Coronary artery (tissue), 2 donors: ENCODE measurements around the gene CCDC158.

Experiments
- DNase-seq: peaks from one replicate; pipeline ENCODE4 v3.0.0-alpha.2; 2017; ENCODE audit warnings: low spot score
- H3K27ac ChIP-seq, 2 donors: fragments of 200-600 bp; sonication (generic); one replicate each; pipeline ENCODE4 v1.5.1; 2016 to 2019
- H3K4me3 ChIP-seq: fragments of 200-600 bp; sonication (generic); 2 replicates; pipeline ENCODE4 v1.5.1; 2016; ENCODE audit warnings: mild to moderate bottlenecking, moderate library complexity
- CTCF ChIP-seq: fragments of 200-600 bp; sonication (generic); IDR thresholded peaks from one replicate; pipeline ENCODE4 v1.5.1; 2019; ENCODE audit warnings: antibody characterized with exemption

Gene CCDC158

DNA sequence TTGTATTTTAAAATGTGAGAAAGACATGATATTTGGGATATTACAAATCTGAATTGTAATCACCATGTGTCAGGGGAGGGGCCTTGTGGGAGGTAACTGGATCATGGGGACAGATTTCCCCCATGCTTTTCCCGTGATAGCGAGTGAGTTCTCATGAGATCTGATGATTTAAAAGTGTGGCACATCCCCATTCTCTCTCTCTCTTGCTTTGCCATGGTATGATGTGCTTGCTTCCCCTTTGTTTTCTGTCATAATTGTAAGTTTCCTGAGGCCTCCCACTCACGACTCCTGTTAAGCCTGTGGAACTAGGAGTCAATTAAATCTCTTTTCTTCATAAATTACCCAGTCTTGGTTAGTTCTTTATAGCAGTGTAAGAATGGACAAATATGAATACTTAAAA is 39.0 kb downstream of the CCDC158 start:
- no peak for TF ChIP-seq CTCF
- H3K4me3 ChIP-seq: no peak overlapping the region
- DNase-seq: no peak
- H3K27ac ChIP-seq: no peak overlapping the region

DNA sequence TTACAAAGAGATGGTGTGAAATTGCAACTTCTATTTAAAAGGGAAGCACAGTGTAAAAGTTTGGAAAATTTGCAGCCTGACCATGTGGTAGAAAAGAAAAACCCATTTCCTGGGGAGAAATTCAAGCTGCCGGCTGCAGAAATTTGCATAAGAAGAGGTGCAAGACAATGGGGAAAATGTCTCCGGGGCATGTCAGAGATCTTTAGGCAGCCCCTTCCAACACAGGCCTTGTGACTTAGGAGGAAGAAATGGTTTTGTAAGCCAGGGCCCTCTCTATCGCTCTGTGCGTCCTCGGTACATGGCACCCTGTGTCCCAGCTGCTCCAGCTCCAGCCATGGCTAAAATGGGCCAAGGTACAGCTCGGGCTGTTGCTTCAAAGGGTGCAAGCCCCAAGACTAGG is 40.4 kb downstream of the CCDC158 start:
- H3K4me3 ChIP-seq: no peak overlapping the region
- DNase-seq: no peak
- no peak overlapping the region for H3K27ac ChIP-seq
- TF ChIP-seq CTCF: no peak

- no peak overlapping the region for H3K27ac ChIP-seq
- no peak overlapping the region for H3K4me3 ChIP-seq
- DNase-seq: no peak
- no peak for TF ChIP-seq CTCF
These were observed 43.0 kb downstream of the CCDC158 start for GRCh38 chr4:76377911-76378310.

GRCh38 chr4:76377481-76377901 is 43.5 kb downstream of the CCDC158 start:
- DNase-seq: no peak
- H3K27ac ChIP-seq: no peak overlapping the region
- H3K4me3 ChIP-seq: no peak overlapping the region
- TF ChIP-seq CTCF: no peak

- H3K27ac ChIP-seq: no peak overlapping the region
- TF ChIP-seq CTCF: no peak
- H3K4me3 ChIP-seq: no peak overlapping the region
- DNase-seq: no peak
These were observed 44.4 kb downstream of the CCDC158 start for GRCh38 chr4:76376534-76376933.

- DNase-seq: no peak
- H3K27ac ChIP-seq: no peak overlapping the region
- H3K4me3 ChIP-seq: peak overlapping the region; percentile 6
- no peak for TF ChIP-seq CTCF
These were observed 45.2 kb downstream of the CCDC158 start for GRCh38 chr4:76375703-76376102.

DNA sequence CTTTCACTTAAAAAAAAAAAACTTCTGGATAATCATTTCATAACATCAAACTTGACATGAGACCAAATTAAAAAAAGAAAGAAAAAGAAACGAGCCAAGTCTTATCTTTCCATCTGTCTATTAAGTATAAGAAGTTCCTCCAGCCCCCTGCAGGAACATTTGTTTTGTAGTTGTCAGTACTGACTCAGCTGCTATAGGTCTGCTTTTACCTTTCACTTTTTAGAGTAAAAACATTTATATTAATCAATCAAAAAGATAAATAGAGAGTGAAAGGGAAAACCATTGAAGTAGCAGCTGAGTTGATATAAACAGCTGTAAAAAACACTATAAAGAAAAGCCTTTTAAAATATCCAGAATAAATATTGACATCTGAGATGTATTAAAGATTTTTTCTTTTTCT is 46.1 kb downstream of the CCDC158 start:
- Histone ChIP-seq H3K4me3 (no peak overlapping the region), H3K27ac (no peak overlapping the region)
- TF ChIP-seq CTCF: no peak
- no peak for DNase-seq
